GM20000 (cell line): ENCODE results near the gene KIRREL3.

Source experiments
- DNase-seq: peaks from one replicate; pipeline ENCODE4 v3.0.0; 2012; ENCODE audit warnings: low spot score
- TF ChIP-seq, protein P1 (sequence below): IDR thresholded peaks from 2 replicates; pipeline ENCODE4 v1.5.1; 2012; ENCODE audit warnings: mild to moderate bottlenecking, control low read depth; ENCODE audit errors: extremely low read depth, missing control alignments

The KIRREL3 gene

DNA sequence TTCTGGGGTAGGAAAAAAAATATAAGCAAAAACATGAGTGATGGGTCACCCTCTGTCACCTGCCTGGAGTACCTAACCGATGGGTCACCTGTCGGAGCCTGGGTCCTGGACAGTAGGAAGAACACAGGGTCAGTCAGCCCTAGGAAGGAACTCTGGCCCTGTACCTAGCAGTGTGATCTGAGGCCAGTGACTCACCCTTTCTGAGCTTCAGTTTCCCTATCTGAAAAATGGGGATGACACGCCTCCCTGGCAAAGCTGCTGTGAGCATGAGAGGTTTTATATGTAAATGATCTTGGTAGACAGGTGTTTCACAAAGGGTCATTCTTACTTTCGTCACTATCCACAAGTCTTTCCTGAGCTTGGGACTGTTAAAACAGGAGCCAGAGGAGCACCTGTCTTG lies 463.1 kb downstream of the KIRREL3 start:
- no peak for DNase-seq
- TF ChIP-seq, protein P1, sequence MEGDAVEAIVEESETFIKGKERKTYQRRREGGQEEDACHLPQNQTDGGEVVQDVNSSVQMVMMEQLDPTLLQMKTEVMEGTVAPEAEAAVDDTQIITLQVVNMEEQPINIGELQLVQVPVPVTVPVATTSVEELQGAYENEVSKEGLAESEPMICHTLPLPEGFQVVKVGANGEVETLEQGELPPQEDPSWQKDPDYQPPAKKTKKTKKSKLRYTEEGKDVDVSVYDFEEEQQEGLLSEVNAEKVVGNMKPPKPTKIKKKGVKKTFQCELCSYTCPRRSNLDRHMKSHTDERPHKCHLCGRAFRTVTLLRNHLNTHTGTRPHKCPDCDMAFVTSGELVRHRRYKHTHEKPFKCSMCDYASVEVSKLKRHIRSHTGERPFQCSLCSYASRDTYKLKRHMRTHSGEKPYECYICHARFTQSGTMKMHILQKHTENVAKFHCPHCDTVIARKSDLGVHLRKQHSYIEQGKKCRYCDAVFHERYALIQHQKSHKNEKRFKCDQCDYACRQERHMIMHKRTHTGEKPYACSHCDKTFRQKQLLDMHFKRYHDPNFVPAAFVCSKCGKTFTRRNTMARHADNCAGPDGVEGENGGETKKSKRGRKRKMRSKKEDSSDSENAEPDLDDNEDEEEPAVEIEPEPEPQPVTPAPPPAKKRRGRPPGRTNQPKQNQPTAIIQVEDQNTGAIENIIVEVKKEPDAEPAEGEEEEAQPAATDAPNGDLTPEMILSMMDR = no peak

DNA sequence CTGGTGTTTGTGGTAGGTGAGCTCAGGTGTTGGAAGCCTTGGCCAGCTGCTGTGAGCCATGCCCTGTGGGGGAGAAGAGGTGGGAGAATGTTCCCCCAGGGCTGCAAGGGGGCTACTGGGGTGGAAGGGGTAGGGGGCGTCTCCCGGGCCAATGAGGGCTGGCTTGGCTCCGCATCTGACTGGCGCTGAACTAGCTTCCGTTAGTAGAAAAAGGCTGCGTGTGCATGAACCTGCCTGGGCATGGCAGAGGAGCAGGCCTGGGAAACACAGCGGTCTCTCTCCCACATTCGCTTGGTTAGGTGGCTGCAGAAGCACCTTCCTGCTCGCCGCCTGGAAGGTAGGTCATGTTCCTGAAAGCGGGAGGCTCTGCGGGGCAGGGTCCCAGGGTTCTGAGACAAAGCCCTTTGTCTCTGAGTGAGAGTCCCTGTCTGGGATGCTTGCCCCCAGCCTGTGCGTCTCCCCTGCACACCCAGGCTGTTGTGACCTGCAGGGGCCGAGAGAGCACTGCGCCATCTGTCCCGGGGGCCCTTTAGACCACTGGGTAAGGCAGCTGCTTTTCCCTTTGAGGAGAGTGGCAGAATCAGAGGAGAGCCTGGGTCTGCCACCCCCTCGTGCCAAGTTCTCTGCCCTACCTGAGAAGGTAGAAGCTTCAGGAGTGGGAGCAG lies 466.3 kb downstream of the KIRREL3 start:
- DNase-seq = no peak
- TF ChIP-seq, protein P1 = no peak

DNA sequence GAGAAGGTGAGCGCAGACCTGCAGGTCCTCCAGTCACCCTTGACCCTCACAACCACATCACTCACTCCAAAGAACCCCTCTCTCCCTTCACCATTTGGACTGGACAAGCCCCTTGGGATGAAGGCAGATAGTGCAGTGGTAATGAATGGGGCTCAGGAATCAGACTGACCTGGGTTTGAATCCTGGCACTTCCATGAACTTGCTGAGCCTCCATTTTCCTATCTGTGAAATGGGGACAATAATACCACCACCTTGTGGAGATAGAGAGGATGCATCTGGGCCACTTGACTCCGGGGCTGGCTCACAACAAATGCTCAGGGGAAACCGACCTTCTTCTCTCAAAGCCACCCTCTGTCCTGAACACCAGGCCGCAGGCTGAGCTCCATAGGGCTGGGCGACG lies 467.0 kb downstream of the KIRREL3 start:
- DNase-seq = no peak
- TF ChIP-seq, protein P1 = no peak

DNA sequence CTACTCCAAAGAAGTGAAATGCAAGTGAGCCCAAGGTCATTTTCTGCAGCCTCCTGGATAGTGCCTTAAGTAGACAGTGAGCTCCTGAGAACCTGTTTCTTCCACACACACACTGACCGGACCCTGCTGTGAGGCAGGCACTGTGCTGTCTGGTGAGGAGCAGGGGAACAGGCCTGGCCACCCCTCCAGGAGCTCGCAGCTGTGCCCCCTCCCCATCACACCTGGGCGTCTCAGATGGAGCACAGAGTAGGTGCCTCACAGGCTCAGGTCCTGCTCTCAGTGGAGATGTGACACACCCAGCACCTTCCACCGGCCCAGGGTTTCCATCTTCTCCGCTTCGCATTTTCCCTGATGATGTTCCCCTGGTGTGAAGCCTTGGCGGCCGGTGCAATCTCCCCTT lies 470.2 kb downstream of the KIRREL3 start:
- TF ChIP-seq, protein P1 = no peak
- no peak for DNase-seq

DNA sequence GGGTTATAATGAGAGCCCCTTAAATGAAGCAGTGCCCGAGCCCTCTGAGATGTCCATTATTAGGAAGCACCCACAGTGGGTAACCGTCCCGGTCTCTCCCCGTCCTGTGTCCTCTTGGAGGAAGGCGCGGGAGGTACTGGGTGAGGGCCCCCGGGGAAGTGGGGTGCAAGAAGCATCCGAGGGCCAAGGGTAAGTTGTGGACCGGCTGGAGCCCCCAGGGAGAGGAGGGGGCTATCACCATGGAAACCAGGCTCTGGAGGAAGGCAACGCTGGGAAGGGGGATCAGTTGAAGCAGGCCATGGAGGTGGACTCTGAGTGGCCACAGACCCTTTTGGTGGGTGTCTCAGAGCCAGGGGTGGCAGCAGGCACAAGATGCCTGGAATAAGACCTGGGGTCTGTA lies 471.5 kb downstream of the KIRREL3 start:
- TF ChIP-seq, protein P1 = no peak
- DNase-seq = no peak

DNA sequence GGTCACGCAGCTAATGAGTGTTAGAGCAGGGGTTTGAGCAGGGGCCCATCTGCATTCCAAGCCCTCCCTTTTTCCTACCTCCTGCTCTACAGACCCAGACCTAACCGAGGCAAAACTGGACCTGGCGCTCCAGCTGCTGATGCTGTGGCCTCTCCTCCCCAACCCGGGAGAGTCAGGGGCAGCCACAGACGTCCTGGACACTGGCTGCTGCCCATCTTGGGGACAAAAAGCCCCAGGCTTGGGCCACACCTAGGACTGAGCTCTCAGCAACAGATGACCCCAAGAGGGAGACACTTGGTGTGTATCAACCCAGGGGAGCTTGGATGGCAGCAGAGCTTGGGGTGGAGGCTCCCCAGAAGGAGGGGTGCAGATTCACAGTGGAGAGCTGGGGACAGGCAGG lies 472.5 kb downstream of the KIRREL3 start:
- TF ChIP-seq, protein P1 = no peak
- DNase-seq = no peak

DNA sequence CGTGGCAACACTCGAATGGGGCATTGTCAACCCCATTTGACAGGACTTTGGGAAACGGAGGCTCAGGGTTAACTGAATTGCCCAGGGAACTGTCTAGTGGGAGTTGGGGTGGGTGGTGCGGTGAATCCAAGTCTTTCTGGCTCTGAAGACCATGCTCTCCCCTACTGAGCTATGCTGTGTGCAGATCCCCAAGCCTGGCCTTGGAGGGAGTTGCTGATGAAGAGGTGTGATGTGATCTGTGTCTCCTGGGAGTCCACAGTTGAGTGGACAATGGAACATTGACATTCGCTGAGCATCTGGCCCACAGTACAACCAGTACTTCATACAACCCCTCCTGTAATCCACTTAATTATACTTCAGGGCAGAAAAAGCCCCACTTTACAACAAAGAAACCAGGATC lies 472.9 kb downstream of the KIRREL3 start:
- DNase-seq = no peak
- TF ChIP-seq, protein P1 = no peak
